ENCODE data around the gene MICALL1.

DNA sequence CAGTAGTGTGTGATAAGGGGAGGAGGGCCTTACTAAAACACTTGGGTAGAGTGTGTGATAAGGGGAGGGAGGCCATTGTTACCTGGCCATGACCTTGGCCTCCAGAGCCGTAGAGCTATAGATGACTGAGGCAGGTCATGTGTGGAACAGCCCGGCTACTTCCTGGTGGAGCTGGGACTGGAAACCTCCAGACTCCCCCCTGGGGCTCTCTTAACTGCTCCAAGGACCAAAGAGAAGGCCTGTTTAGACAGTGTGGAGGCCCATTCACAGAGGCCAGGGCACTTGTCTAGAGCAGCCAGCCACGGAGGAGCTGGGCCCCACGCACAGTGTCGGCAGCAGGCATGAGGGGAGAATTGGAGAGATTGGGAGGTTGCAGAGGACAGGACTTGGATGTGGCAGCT is 12.5 kb upstream of the MICALL1 start:
- TF ChIP-seq POLR2AphosphoS5 (IDR thresholded peaks at IDR 0.05; ENCODE audit: low read depth, low read length) (no peak), SIN3A (IDR thresholded peaks at IDR 0.05; ENCODE audit: borderline replicate concordance, insufficient read depth, low read length) (no peak), FOXP2 (optimal IDR thresholded peaks at IDR 0.05; ENCODE audit: borderline replicate concordance, extremely low read depth, extremely low read length, insufficient read depth) (no peak), TAF1 (IDR thresholded peaks at IDR 0.05; ENCODE audit: borderline replicate concordance, insufficient read depth, low read length) (no peak)
- TF ChIP-seq, protein P1, sequence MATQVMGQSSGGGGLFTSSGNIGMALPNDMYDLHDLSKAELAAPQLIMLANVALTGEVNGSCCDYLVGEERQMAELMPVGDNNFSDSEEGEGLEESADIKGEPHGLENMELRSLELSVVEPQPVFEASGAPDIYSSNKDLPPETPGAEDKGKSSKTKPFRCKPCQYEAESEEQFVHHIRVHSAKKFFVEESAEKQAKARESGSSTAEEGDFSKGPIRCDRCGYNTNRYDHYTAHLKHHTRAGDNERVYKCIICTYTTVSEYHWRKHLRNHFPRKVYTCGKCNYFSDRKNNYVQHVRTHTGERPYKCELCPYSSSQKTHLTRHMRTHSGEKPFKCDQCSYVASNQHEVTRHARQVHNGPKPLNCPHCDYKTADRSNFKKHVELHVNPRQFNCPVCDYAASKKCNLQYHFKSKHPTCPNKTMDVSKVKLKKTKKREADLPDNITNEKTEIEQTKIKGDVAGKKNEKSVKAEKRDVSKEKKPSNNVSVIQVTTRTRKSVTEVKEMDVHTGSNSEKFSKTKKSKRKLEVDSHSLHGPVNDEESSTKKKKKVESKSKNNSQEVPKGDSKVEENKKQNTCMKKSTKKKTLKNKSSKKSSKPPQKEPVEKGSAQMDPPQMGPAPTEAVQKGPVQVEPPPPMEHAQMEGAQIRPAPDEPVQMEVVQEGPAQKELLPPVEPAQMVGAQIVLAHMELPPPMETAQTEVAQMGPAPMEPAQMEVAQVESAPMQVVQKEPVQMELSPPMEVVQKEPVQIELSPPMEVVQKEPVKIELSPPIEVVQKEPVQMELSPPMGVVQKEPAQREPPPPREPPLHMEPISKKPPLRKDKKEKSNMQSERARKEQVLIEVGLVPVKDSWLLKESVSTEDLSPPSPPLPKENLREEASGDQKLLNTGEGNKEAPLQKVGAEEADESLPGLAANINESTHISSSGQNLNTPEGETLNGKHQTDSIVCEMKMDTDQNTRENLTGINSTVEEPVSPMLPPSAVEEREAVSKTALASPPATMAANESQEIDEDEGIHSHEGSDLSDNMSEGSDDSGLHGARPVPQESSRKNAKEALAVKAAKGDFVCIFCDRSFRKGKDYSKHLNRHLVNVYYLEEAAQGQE (IDR thresholded peaks at IDR 0.05; ENCODE audit: insufficient read depth in 1 of 2, low read depth in 2 of 2, low read length in 2 of 2), result no peak
